UCSD-AML1 (cell line): ENCODE results near the gene MINDY4.

Experiments used
- DNase-seq: peaks from one replicate; lab custom pipeline; 2025; ENCODE audit not compliant: unreplicated experiment; lab: John Stamatoyannopoulos, UW

The MINDY4 gene

GRCh38 chr7:30771880-30772425, 736 bp downstream of the MINDY4 start:
- DNase-seq, result no peak

GRCh38 chr7:30772984-30773383, 1.8 kb downstream of the MINDY4 start:
- DNase-seq, result no peak

GRCh38 chr7:30775992-30776391, 4.8 kb downstream of the MINDY4 start:
- no peak for DNase-seq

- no peak for DNase-seq
Measured at GRCh38 chr7:30776971-30777370, 5.8 kb downstream of the MINDY4 start.

- no peak for DNase-seq
Measured at GRCh38 chr7:30778255-30779025, 7.2 kb downstream of the MINDY4 start.

- DNase-seq, result no peak
Measured at GRCh38 chr7:30779574-30779973, 8.4 kb downstream of the MINDY4 start.

- no peak for DNase-seq
Measured at GRCh38 chr7:30780941-30781340, 9.7 kb downstream of the MINDY4 start.

GRCh38 chr7:30782690-30783089, 11.5 kb downstream of the MINDY4 start:
- DNase-seq, result no peak

- DNase-seq, result no peak
Measured at GRCh38 chr7:30785786-30786185, 14.6 kb downstream of the MINDY4 start.

- no peak for DNase-seq
Measured at GRCh38 chr7:30787486-30787885, 16.3 kb downstream of the MINDY4 start.

GRCh38 chr7:30788640-30789333, 17.6 kb downstream of the MINDY4 start:
- no peak for DNase-seq

GRCh38 chr7:30789334-30789711, 18.1 kb downstream of the MINDY4 start:
- DNase-seq, result no peak

- no peak for DNase-seq
Measured at GRCh38 chr7:30790356-30790755, 19.1 kb downstream of the MINDY4 start.

- no peak for DNase-seq
Measured at GRCh38 chr7:30791114-30791513, 19.9 kb downstream of the MINDY4 start.

GRCh38 chr7:30795161-30795948, 24.1 kb downstream of the MINDY4 start:
- no peak for DNase-seq

- DNase-seq, result no peak
Measured at GRCh38 chr7:30796105-30796869, 25.1 kb downstream of the MINDY4 start.

- DNase-seq, result no peak
Measured at GRCh38 chr7:30797176-30798040, 26.2 kb downstream of the MINDY4 start.

GRCh38 chr7:30799206-30799975, 28.2 kb downstream of the MINDY4 start:
- no peak for DNase-seq
